Neural cell (in vitro differentiated cells): ENCODE results near the gene PCSK4. TPM values are rescaled to one million over a fixed set of nuclear protein-coding genes. Genes with fewer than 3 reads are reported as not detected.
"Not testable (repeated sequence)": the region's sequence is repeated elsewhere in the genome, so short reads cannot be mapped to it uniquely, and the experiment has no call there.

Source experiments
- H2AFZ ChIP-seq: fragments of 200-600, 300-800 bp; sonication (generic), shearing (Covaris generic); 2 replicates; pipeline ENCODE4 v1.6.0; 2014; ENCODE audit warnings: low read depth, mild to moderate bottlenecking, antibody characterized with exemption, low read length, moderate library complexity
- H3F3A ChIP-seq: fragments of 200-600 bp; shearing (Covaris generic); 2 replicates; pipeline ENCODE4 v1.6.1; 2016; ENCODE audit warnings: mild to moderate bottlenecking, moderate library complexity, mixed read lengths, antibody characterized with exemption, low read length; ENCODE audit not compliant: insufficient read depth, poor library complexity, severe bottlenecking
- H3K27ac ChIP-seq: fragments of 200-600, 300-800 bp; sonication (generic), shearing (Covaris generic); 2 replicates; pipeline ENCODE4 v1.5.1; 2014; ENCODE audit warnings: mild to moderate bottlenecking, low read length, moderate library complexity
- H3K27me3 ChIP-seq: fragments of 300-800, 200-600 bp; sonication (generic), shearing (Covaris generic); 2 replicates; pipeline ENCODE4 v1.6.0; 2014; ENCODE audit warnings: mild to moderate bottlenecking, low read depth, low read length, moderate library complexity; ENCODE audit not compliant: insufficient read depth
- H3K36me3 ChIP-seq: fragments of 300-800, 200-600 bp; sonication (generic), shearing (Covaris generic); 2 replicates; pipeline ENCODE4 v1.5.1; 2014; ENCODE audit warnings: mild to moderate bottlenecking, antibody characterized with exemption, low read length, moderate library complexity; ENCODE audit not compliant: insufficient read depth
- H3K4me2 ChIP-seq: fragments of 300-800, 200-600 bp; sonication (generic), shearing (Covaris generic); 2 replicates; pipeline ENCODE4 v1.6.0; 2014; ENCODE audit warnings: mild to moderate bottlenecking, low read length
- H3K4me3 ChIP-seq: fragments of 300-800, 200-600 bp; sonication (generic), shearing (Covaris generic); 2 replicates; pipeline ENCODE4 v1.5.1; 2014; ENCODE audit warnings: mild to moderate bottlenecking, low read length, moderate library complexity
- H3K79me2 ChIP-seq: fragments of 200-600 bp; shearing (Covaris generic); replicated peaks from 2 replicates; pipeline ENCODE4 v1.6.0; 2014; ENCODE audit warnings: mild to moderate bottlenecking, low read length, moderate library complexity; ENCODE audit not compliant: insufficient read depth
- H3K9ac ChIP-seq: fragments of 300-800, 200-600 bp; sonication (generic), shearing (Covaris generic); 2 replicates; pipeline ENCODE4 v1.6.1; 2016; ENCODE audit warnings: mild to moderate bottlenecking, low read length, mixed read lengths
- H3K9me2 ChIP-seq: fragments of 200-600 bp; shearing (Covaris generic); 2 replicates; pipeline ENCODE4 v1.6.1; 2016; ENCODE audit warnings: mild to moderate bottlenecking, low read length, mixed read lengths; ENCODE audit not compliant: insufficient read depth
- H3K9me3 ChIP-seq: fragments of 200-600, 300-800 bp; sonication (generic), shearing (Covaris generic); 2 replicates; pipeline ENCODE4 v1.6.1; 2016; ENCODE audit warnings: mild to moderate bottlenecking, mixed run types, low read length, moderate library complexity, mixed read lengths
- H4K20me1 ChIP-seq: fragments of 200-600 bp; shearing (Covaris generic); 2 replicates; pipeline ENCODE4 v1.6.1; 2016; ENCODE audit warnings: mild to moderate bottlenecking, mixed run types; ENCODE audit not compliant: insufficient read depth
- CTCF ChIP-seq: fragments of 450-650 bp; IDR thresholded peaks from 2 replicates; pipeline ENCODE4 v1.5.1; 2014; ENCODE audit warnings: antibody characterized with exemption, mild to moderate bottlenecking, moderate library complexity; ENCODE audit not compliant: poor library complexity, severe bottlenecking
- EP300 ChIP-seq: fragments of 450-650 bp; conservative IDR thresholded peaks from 2 replicates; pipeline ENCODE4 v1.6.1; 2014; ENCODE audit warnings: antibody characterized with exemption, mild to moderate bottlenecking, moderate library complexity; ENCODE audit not compliant: poor library complexity, severe bottlenecking
- EZH2 ChIP-seq: fragments of 200-600, 300-800 bp; shearing (Covaris generic), sonication (generic); IDR thresholded peaks from 2 replicates; pipeline ENCODE4 v1.6.1; 2014; ENCODE audit warnings: antibody characterized with exemption, low read length, borderline replicate concordance, mild to moderate bottlenecking; ENCODE audit not compliant: insufficient read depth, poor library complexity, severe bottlenecking
- MXI1 ChIP-seq: fragments of 450-650 bp; conservative IDR thresholded peaks from 2 replicates; pipeline ENCODE4 v1.6.1; 2014; ENCODE audit warnings: antibody characterized with exemption, mild to moderate bottlenecking; ENCODE audit not compliant: poor library complexity, severe bottlenecking
- POLR2AphosphoS5 ChIP-seq: IDR thresholded peaks from 2 replicates; pipeline ENCODE4 v1.6.1; 2012
- RAD21 ChIP-seq: fragments of 450-650 bp; conservative IDR thresholded peaks from 2 replicates; pipeline ENCODE4 v1.6.1; 2014; ENCODE audit warnings: antibody characterized with exemption, mild to moderate bottlenecking, moderate library complexity
- REST ChIP-seq: IDR thresholded peaks from 2 replicates; pipeline ENCODE4 v1.6.1; 2012; ENCODE audit warnings: borderline replicate concordance
- SMC3 ChIP-seq: fragments of 450-650 bp; conservative IDR thresholded peaks from 2 replicates; pipeline ENCODE4 v1.6.1; 2014; ENCODE audit warnings: antibody characterized with exemption, mild to moderate bottlenecking, moderate library complexity; ENCODE audit not compliant: poor library complexity
- TAF1 ChIP-seq: IDR thresholded peaks from 2 replicates; pipeline ENCODE4 v1.6.1; 2012; ENCODE audit warnings: low read depth
- polyA minus RNA-seq: library from RNA; depleted of rRNA, polyadenylated mRNA; stranded (reverse); fragments of >200 nt; gene quantifications from 2 replicates; pipeline ENCODE4 v1.2.3, GENCODE V29; 2014
- polyA plus RNA-seq: library from polyadenylated mRNA; depleted of rRNA; stranded (reverse); fragments of >200 nt; gene quantifications from 2 replicates; pipeline ENCODE4 v1.2.3, GENCODE V29; 2014

PCSK4 gene
- polyA plus RNA-seq = 11.8 and 24.1 TPM in 2 replicates
- polyA minus RNA-seq = 6.1 and 6.8 TPM in 2 replicates

- Histone ChIP-seq H3K27ac (peak within 1 kb of the TSS; percentile 80), H3K9me2 (no peaks in the 10 kb centered on the region), H3F3A (no peaks in the 10 kb centered on the region), H3K79me2 (no peaks in the 10 kb centered on the region), H3K36me3 (no peaks in the 10 kb centered on the region), H2AFZ (peak within 1 kb of the TSS; percentile 42), H4K20me1 (no peaks in the 10 kb centered on the region), H3K4me3 (peak within 1 kb of the TSS; percentile 78), H3K9me3 (no peaks in the 10 kb centered on the region), H3K9ac (peak within 1 kb of the TSS; percentile 77), H3K27me3 (peaks cover 4% of the 10 kb centered on the region), H3K4me2 (peak within 1 kb of the TSS; percentile 35)
- TF ChIP-seq POLR2AphosphoS5 = peak; percentile 69
- peak; percentile 80 for TF ChIP-seq MXI1
- peak; percentile 48 for TF ChIP-seq EP300
- TF ChIP-seq REST = peak; percentile 55
- peak; percentile 29 for TF ChIP-seq SMC3
- peak; percentile 57 for TF ChIP-seq TAF1
- no peak for TF ChIP-seq CTCF
- no peak for TF ChIP-seq RAD21
- no peak for TF ChIP-seq EZH2
Measured at GRCh38 chr19:1490311-1491113, at the start of gene PCSK4. Gene PCSK4, minus strand, starts transcription at chr19:1490350. Its CDS starts 4 bp downstream, at chr19:1490346.

- not testable (repeated sequence) for H3F3A ChIP-seq, H3K36me3 ChIP-seq, H3K4me3 ChIP-seq, H4K20me1 ChIP-seq, H3K4me2 ChIP-seq, H3K27me3 ChIP-seq, H2AFZ ChIP-seq, H3K79me2 ChIP-seq, H3K9ac ChIP-seq, H3K9me2 ChIP-seq, H3K27ac ChIP-seq, H3K9me3 ChIP-seq
Measured at GRCh38 chr19:1539749-1540148, 49.6 kb upstream of the PCSK4 start.
